ENCODE data around the gene NUDT14.

NUDT14 gene

DNA sequence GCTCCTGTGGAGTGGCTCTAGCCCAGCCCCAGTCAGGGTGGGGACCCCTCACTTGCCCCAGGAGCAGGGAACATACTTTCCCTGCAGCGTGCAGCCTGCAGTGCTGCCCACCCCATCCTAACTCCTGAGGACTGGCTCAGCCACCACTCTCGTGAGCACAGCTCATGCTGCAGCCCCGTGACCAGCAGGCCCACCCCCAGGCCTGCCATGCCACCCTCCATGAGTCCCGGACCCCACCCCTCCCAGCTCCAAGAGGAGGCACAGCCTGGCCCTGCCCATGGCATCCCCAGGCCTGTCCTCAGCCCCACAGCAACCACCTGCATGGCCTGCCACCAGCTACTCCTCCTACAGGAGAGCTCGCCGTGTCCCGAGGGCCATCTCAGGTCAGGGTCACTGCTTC is 8.6 kb downstream of the NUDT14 start:
- no peak for DNase-seq

DNA sequence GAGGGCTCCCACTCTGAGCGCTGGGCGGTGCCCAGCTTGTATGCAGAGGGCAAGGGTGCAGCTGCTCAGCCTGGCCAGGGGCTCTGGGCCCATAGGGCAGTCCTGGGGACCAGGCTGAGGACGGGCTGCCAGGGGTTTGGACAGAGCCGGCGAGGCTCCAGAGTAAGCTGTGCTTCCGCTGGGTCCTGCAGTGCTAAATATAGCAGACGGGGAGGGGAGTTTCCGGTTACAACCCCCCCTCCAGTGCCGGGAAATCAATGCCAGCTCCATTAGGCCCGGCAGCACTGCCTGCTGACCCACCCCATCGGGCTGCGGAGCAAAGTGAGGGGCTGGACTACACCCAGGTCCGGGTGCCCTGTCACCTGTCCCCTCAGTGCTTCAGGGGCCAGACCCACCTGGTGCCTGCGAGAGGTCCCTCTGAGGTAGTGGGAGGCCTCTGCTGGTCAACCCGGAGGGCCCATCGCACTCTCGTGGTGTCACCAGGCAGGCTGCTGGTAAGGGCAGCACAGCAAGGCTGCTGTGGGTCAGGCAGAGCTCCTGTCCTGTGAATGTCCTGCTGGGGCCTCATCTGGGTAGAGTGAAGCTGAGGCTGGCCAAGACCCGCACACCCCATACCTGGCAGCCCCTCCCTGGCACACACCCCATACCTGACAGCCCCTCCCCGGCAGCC is 10.0 kb downstream of the NUDT14 start:
- DNase-seq, result no peak

DNA sequence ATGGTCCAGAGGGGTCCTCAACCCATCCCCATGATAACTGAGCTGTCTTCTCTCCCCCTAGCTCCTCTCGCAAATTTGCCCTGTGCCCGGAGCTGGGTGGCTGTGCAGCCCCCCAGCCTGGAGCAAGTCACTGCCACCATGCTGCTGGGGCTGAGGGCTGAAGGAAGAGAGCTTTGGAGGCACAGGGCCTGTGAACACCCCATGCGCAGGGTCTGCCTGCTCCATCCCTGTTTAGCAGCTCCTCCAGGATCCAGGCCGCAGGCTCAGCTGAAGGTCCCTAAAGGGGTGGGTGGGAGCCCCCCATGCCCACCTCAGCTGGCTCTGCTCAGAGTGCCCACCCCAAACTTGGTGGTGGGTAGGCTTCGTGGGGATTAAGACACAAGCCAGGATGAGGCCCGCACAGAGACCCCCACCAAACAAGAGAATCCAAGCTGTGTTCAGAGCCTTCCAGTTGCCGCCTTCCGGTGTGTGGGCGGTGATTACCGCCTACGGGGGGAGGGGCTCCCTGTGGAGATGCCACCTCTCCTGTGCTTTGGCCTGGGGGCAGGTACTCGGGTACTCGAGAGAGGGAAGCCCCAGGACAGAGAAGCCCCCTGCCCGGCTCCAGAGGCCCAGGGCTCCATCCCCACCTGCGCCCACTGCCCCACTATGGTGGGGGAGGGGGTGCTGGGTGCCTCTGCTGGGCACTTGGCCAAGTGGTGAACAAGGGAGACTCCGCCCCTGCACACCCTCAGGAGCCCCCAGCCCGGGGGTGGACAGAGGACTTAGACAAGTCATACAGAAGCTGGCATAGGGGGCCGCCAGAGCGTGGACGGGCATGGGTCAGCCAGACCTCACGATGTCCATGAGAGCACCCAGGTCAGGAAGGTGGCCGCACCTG is 11.1 kb downstream of the NUDT14 start:
- no peak for DNase-seq

DNA sequence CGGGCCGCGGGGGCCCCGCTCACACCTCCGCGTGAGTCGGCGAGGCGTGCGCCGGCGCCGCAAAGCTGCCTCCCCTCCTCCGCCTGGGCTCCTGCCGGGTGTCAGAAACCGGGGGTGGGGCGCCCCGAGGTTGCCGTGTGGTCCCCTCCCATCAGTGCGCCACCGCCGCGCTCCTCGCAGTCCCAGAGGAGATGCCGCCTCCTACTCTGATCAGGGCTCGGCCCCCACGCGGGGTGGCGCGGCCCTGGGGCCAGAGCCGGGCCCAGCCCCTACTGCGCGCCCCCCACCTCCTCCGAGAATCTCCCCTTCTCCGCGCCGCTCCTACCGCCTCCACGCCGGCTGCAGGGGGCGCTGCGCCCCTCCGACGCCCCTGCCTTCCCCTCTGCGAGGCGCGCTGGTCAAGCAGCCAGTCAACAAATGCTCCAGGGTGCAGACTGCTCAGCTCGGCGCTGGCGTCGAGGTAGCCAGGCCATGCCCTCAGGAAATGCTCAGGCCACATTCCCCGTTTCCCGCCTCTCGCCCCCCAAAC is 12.1 kb downstream of the NUDT14 start:
- DNase-seq, result peak; percentile 40 to 41

DNA sequence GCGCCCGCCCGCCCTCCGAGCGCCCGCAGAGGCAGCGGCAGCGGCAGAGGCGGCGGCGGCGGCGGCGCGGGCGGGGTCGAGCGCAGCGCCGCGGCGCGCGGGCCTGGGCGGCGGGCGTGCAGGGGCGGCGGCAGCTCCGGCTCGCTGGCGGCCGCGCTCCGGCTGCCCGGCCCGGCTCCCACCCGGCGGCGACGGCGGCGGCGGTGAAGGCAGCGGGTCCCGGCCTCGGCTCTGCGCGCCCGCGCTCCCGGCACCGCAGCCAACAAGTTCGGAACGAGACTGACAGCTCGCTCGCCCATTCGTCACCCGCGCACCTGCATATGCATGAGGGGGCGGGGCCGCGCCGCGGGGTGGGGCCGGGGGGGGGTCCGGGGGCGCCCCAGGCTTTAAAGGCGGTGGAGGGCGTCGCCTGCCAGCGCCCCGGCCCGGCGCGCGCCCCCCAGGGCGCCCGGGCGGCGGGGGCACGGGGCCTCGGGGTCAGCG is 12.6 kb downstream of the NUDT14 start, which contains the start of gene JAG2:
Gene JAG2 (minus strand): TSS at position 281 of the 483 bp plus-strand sequence. CDS start 356 bp downstream, outside the sequence.
- DNase-seq, result peak; percentile 58 to 65

DNA sequence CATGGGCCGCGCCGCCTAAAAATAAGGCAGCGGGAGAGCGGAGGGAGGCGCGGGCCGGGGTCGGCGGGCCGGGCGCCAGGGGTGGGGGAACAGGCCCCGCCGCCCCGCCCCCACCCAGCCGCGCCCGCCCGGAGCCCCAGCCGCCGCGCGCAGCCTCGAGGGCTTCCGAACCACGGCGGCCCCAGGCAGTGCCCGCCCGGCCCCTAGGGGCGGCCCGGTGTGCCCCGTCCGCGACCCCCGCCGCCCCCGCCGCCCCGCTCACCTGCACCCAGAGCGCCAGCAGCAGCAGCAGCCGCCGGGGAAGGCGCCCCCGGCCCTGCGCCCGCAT is 13.1 kb downstream of the NUDT14 start:
- no peak for DNase-seq

DNA sequence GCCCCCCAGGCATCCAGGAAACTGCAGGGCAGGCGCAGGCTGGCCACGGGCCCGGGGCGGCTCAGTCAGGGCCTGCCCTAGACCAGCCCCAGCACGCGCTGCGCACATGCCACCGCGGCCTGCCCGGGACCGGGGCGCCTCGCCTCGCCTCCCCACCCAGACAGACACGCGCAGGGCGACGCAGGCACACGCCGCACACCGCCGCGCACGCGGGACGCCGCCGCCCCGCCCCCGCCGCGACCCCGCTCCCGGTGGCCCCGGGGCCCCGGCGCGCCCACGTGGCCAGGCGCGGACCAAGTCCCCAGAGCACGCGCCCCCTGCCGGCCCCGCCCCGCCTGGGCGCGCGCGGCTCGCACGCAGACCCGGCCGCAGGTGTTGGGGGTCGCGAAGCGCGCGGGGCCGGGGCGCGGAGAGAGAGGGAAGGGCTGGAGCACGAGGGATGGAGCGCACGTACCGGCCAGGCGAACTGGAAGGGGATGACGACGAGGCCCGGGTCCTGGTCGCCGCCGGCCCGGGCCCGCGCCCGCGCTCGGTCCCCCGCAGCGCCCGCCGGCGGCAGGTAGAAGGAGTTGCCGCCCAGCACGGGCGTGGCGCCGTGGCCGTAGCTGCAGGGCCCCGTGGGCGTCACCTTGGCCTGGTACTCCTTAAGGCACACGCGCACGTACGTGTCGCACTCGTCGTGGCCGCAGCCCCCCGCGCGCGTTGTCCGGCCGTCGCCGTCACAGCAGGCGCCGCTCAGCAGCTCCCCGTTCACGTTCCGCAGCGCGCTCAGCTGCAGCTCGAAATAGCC is 13.6 kb downstream of the NUDT14 start:
- peak in 1 of 2 experiments; percentile 27 for DNase-seq

DNA sequence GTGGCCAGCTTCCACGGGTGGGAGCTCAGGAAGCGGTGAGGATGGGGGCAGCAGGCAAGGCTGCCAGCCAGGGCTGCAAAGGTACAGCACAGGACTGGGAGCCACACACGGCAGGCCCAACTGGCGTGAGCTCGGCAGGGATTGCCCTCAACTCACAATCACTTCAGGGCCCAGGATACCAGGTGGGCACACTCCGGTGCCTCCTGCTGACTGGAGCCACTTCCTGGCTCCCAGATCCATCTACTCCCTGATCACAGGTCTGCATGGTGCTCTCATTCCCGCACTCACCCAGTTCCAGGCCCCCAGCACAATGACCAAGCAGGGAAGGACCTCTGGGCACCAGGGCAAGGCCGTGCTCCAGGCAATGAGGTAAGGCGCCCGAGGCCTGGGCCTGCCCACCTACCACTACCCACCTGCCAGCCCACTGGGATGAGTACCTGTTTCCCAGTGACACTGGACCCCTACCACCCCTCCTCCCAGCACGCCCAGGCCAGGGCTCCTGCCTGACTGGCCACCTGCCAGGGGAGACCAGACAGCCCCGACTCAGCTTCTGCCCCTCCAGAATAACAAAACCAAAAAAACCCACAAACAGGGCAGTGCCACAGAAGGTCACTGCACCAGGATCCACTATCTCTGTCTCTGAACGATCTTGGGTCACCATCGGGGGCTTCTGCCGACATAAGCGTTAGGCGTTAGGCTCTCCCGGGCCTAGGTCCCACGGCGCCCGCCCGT is 14.4 kb downstream of the NUDT14 start:
- no peak for DNase-seq

DNA sequence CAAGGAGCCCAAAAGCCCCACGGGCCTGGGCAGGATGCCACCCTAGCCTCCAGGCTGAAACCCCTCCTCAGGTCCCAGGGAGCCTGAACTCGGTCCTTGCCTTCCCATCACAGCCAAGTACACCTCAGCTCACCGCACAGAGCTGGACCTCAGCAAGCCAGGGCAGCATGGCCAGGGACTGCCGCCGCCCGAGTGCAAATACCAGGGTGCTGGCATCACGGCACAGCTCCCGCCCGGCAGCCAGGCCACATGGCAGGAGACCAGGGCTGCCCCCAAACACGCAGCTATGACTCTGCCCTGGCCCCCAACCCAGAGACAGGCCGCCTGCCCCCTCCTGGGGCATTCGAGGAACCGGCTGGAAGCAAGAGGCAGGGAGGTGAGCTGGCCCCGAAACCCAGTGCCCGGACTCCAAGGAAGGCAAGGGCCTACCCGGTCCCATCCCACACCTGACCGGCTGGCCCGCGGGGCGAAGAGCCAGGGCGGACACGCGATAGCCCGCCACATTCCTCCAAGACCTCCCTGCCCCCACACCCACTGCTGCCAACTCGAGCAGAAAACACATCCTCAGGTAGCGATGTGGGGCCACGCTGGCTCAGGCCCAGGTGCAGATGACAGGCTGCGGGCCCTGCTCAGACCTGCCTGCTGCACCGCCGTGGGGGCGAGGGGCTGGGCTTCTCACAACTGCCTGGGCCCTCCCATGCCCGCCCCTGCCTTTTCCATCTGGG is 15.2 kb downstream of the NUDT14 start:
- DNase-seq, result no peak

DNA sequence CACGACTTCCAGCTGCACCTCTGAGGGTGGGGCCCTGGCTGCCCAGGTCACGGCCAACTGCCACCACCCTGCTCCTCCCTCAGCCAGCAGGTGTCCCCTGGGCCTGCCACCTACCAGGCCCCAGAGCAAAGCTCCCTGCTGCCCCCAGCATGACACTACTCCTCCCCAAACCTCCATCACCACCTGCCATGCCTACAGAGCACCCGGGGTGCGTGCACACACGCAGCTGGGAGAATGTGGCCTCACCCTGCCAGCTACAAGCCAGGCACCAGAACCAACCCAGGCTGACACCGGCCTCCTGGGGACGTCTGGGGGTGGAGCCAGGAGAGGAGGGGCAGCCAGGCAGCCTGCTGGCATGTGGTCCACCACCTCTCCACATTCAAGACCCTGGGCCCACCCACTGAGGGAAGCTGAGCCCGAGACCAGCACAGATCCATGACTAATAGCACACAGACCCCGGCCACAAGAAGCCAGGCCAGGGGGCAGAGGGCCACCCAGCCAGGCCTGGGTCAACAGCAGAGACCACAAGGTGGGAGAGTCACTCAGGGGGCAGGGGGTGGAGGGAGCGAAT is 15.9 kb downstream of the NUDT14 start:
- no peak for DNase-seq

DNA sequence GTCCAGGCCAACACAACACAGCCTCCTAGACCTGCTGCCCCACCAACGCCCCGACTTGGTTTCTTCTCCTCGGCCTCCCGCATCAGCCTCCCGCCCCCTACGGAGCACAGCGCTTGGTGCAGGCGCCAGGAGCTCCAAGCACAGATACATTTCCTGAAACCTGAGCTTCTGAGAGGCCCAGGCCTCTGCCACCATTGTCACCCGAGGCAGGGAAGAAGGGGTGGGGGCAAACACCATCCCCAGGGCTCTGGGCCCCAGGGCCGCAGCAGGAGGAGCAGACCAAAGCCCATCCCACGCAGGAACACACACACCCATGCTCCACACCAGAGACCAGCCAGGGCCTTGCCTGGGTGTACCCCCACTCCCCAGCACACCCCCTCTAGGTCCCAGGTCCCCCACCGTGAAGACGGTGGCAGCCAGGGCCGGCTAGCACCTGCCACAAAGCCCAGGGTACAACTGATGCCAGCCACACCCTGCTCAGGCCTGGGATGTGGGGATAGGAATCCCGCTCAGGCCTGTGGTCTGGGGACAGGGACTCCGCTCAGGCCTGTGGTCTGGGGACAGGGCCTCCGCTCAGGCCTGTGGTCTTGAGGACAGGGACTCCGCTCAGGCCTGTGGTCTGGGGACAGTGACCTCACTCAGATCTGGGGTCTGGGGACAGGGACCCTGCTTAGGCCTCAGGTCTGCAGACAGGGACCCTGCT is 17.9 kb downstream of the NUDT14 start:
- no peak for DNase-seq

DNA sequence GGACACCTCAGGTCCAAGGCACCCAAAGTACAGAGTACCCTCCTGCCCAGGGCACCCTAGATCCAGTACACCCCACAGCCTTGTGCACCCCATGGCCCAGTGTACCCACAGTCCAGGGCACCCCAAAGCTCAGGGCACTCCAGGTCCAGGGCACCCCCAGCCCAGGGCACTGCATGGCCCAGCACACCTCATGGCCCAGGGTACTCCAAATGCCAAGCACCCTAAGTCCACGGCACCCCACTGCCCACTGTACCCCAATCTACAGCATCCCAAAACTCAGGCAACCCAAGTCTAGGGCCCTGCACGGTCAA is 18.5 kb downstream of the NUDT14 start:
- no peak for DNase-seq

DNA sequence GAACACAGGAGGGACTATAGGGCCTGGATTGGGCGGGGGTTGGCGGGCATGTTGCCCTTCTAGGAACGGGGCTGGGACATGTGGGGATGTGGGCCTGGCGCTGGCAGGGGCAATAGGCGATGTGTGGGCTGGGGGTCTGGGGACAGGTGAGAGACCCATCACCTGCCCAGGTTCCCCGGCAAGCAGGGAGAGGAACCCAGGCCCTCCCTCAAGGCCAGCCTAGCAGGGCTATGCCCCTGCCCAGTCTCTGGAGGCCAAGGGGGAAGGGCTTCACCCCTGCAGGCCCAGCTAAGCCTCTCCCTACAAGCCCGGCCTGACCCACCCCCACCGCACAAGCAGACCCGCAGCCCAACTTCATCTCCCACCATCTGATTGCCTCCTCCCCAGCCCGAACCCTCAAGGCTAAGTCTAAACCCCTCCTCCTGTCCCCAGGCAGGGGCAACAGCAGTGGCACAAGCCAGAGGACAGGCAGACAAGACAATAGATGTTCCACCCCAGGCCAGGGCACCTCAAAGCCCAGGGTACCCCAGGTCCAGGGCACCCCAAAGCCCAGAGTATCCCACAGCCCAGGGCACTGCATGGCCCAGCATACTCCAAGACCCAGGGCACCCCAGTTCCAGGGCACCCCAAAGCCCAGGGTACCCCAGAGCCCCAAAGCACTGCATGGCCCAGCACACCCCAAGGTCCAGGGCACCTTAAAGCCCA is 19.0 kb downstream of the NUDT14 start:
- no peak for DNase-seq

DNA sequence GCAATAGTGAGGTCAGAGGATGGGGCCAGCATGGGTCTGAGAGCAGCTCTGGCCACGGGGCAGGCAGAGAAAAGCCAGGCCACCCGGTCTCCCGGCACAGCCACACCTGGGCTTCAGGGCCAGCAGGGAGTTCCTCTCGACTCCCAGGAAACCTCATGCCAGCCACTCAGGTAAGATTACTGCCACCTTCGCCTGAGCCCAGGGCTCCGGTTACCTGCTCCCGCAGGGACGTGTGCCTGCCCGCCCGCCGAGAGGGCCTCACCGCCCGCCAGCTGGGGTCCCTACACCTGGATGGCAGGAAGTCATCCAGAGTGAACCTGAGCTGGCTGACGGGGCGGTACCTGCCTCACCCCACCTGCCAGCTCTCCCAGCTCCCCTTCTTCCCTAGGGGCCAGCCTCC is 19.8 kb downstream of the NUDT14 start:
- no peak for DNase-seq

DNA sequence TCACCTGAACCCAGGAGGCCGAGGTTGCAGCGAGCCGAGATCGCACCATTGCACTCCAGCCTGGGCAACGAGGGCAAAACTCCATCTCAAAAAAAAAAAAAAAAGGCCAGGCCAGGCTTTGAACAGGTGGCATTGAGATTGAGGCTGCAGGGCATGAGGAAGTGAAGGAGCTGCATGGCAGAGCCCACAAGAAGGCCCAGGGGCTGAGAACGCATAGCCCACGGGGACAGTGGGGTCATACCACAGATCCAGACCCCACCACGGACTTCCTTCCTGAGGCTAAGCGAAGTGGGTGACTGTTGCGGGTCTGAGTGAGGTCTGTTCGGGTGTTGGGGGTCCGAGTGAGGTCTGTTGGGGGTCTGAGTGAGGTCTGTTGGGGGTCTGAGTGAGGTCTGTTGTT is 20.3 kb downstream of the NUDT14 start:
- DNase-seq, result no peak

DNA sequence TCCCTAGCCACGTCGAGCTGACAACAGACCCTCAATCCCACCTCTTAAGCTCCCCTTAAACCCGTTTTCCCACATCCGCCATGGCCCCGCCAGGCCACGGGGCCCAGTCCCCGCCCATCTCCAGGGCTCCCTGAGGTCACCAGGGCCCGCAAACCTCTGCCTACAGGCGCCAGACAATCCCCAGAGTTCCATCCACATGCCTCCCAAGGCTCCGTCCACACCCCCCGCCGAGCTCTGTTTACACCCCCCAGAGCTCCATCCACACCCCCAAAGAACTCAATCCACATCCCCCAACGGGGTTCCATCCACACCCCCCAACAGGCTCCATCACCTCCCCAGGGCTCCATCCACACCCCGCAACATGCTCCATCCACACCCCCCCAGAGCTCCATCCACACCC is 21.8 kb downstream of the NUDT14 start:
- DNase-seq, result no peak

DNA sequence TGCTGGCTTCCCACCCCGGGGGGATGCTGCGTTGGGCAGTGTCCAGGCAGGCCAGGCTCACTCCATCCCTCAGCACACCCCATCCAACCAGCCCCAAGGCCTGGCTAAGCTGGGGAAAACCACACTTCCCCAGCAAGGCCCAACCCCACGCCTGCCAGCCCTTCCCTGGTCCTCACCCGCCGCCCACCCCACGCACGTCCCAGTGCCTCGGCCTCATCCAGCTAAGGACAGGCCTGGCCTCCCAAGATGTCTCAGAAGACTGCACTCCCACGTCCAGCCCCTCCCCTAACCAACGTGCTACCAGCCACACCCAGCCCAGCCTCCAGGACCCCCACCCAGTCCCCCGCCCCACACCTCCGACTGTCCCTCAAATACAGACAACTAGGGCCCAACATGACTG is 22.3 kb downstream of the NUDT14 start:
- no peak for DNase-seq

DNA sequence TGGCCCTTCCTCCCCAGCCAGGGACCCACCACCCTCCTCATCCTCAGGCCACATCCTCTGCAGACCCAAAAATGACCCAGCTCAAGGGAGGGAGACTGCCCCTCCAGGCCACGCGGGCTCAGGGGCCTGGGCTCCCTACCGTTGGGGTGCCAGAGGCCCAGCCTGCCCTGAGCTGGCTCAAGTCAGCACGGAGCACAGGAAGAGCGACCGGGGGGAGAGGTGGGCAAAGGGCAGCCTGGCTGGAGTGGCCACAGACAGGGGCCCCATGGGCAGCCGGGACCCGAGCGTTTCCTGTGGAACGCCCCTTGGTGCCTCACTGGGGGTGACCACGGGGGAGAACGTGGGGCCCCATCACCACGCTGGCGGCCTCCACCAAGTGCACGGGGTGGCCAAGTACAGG is 23.2 kb downstream of the NUDT14 start:
- no peak for DNase-seq

DNA sequence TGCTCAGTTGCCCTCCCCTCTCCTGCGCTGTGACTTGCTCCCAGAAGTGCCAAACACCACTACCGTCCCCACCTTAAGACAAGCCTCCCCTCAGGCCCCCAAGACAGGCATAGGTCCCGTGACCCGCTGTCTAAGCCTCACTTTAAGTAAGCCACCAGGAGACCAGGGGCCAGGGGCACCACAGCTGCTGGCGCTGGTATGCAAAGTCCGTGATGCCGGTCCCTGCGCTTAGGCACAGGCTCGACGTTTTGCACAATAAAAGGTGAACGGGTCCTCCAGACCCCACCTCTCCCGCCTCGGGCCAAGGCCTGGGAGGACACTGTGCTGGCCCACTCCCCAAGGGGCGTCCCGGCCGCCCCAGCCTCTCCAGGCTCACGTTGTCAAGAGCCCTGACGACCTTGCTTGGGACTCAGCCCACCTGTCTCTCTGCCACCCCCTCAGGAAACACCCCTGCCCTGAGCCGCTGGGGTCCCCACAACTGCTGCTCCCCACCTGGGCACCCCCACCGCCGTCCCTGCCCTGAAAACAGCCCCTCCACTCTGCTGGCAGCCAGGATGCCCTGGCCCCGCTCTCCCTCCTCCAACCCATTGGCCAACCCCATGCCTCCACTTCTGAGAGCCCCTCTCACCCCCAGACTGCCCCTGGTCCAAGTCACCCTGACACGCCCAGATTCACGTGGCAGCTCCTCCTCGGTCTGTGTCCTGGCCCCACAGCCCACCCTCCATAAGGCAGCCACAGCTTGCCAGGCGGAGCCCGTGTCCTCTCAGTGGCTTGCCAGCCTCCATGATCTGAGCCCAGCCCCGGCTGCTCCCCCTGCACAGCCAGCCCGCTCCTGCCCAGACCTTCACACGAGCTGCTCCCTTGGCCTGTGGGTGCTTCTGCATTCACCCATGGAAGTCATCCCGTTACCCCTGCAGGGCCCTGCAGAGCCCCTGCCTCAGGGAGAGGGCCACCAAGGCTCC is 24.4 kb downstream of the NUDT14 start:
- no peak for DNase-seq
